Glutamatergic neuron (in vitro differentiated cells): ENCODE results near the gene SELENOI. TPM values are rescaled to one million over a fixed set of nuclear protein-coding genes. Genes with fewer than 3 reads are reported as not detected.

ENCODE experiments used
- DNase-seq: peaks from one replicate; pipeline ENCODE4 v3.0.0; 2022
- H3K27ac Mint-ChIP-seq: one replicate; pipeline ENCODE4 v1.8.0; 2020; ENCODE audit warnings: mild to moderate bottlenecking, mixed read lengths, inconsistent platforms; ENCODE audit not compliant: unreplicated experiment
- H3K27me3 Mint-ChIP-seq: one replicate; pipeline ENCODE4 v1.8.0; 2020; ENCODE audit warnings: mild to moderate bottlenecking, moderate library complexity, mixed read lengths, inconsistent platforms; ENCODE audit not compliant: unreplicated experiment
- H3K36me3 Mint-ChIP-seq: one replicate; pipeline ENCODE4 v1.8.0; 2020; ENCODE audit warnings: mild to moderate bottlenecking, mixed read lengths, inconsistent platforms; ENCODE audit not compliant: unreplicated experiment
- H3K4me1 Mint-ChIP-seq: one replicate; pipeline ENCODE4 v1.8.0; 2020; ENCODE audit warnings: mild to moderate bottlenecking, low read depth, mixed read lengths, inconsistent platforms; ENCODE audit not compliant: unreplicated experiment
- H3K4me3 Mint-ChIP-seq: one replicate; pipeline ENCODE4 v1.8.0; 2020; ENCODE audit warnings: mild to moderate bottlenecking, mixed read lengths, inconsistent platforms; ENCODE audit not compliant: unreplicated experiment
- H3K9me3 Mint-ChIP-seq: one replicate; pipeline ENCODE4 v1.8.0; 2020; ENCODE audit warnings: mild to moderate bottlenecking, moderate library complexity, mixed read lengths, inconsistent platforms; ENCODE audit not compliant: unreplicated experiment
- total RNA-seq: library from RNA; stranded (reverse); fragmentation: NEBNext Ultra II Directional; extraction: Animal tissue kit (Norgen Biotek cat#: 25700); gene quantifications from one replicate; pipeline ENCODE4 v1.2.1, GENCODE V29; 2021; ENCODE audit not compliant: unreplicated experiment
- TF ChIP-seq, protein P1 (sequence below): fragments of 200-600 bp; sonication (generic); IDR thresholded peaks from one replicate; pipeline ENCODE4 v1.5.0; 2021; ENCODE audit not compliant: partially characterized antibody, unreplicated experiment

Gene SELENOI
- total RNA-seq, 1 donor from 2014 or later = 61.2 TPM

DNA sequence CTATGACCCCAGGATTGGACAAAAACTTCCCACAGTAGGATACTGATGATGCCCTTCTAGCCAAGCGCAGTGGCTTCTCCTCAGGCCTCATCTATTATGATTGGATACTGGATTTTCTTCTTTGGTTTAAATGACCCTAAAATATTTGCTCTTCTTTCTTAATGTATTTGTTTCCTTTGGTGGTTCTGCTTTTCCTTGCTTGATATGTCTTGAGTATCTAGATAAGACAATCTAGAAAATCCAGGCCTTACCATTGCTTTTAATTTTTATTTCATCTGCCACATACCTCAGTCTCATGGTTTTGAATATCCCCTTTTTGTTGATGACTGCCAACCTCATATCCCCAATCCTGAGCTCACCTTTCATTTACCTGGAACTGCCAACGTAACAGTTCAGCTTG is 96.4 kb downstream of the SELENOI start:
- no peak for DNase-seq
- Mint-ChIP-seq H3K27me3 (no peaks in the 10 kb centered on the region), H3K4me3 (no peak overlapping the region), H3K9me3 (no peaks in the 10 kb centered on the region), H3K4me1 (no peaks in the 10 kb centered on the region), H3K27ac (no peak overlapping the region), H3K36me3 (no peaks in the 10 kb centered on the region)
- TF ChIP-seq, protein P1, sequence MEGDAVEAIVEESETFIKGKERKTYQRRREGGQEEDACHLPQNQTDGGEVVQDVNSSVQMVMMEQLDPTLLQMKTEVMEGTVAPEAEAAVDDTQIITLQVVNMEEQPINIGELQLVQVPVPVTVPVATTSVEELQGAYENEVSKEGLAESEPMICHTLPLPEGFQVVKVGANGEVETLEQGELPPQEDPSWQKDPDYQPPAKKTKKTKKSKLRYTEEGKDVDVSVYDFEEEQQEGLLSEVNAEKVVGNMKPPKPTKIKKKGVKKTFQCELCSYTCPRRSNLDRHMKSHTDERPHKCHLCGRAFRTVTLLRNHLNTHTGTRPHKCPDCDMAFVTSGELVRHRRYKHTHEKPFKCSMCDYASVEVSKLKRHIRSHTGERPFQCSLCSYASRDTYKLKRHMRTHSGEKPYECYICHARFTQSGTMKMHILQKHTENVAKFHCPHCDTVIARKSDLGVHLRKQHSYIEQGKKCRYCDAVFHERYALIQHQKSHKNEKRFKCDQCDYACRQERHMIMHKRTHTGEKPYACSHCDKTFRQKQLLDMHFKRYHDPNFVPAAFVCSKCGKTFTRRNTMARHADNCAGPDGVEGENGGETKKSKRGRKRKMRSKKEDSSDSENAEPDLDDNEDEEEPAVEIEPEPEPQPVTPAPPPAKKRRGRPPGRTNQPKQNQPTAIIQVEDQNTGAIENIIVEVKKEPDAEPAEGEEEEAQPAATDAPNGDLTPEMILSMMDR = no peak

GRCh38 chr2:26442707-26443106 is 96.8 kb downstream of the SELENOI start:
- Mint-ChIP-seq H3K4me3 (no peak overlapping the region), H3K9me3 (no peaks in the 10 kb centered on the region)

GRCh38 chr2:26444236-26444635 is 98.3 kb downstream of the SELENOI start:
- Mint-ChIP-seq H3K27me3 (no peaks in the 10 kb centered on the region), H3K27ac (no peak overlapping the region), H3K36me3 (no peaks in the 10 kb centered on the region), H3K4me1 (no peaks in the 10 kb centered on the region), H3K9me3 (no peaks in the 10 kb centered on the region), H3K4me3 (no peak overlapping the region)
- DNase-seq = no peak
- TF ChIP-seq, protein P1 = no peak

More at GRCh38 chr2:26442707-26443106, 96.8 kb downstream of the SELENOI start:
- no peak for DNase-seq
- H3K36me3 Mint-ChIP-seq = no peaks in the 10 kb centered on the region
- TF ChIP-seq, protein P1 = no peak
- no peak overlapping the region for H3K27ac Mint-ChIP-seq
- H3K4me1 Mint-ChIP-seq = no peaks in the 10 kb centered on the region
- H3K27me3 Mint-ChIP-seq = no peaks in the 10 kb centered on the region

Other genes starting within 250 kb of the SELENOI start
- gene GAREM2, start 173.1 kb upstream of the SELENOI start, total RNA-seq = 49.3 TPM
- gene HADHA, start 101.5 kb upstream of the SELENOI start, total RNA-seq = 89.8 TPM
- 30.5 TPM for gene HADHB, start 101.2 kb upstream of the SELENOI start, total RNA-seq
- gene ADGRF3, start 646 bp downstream of the SELENOI start, total RNA-seq = 0.54 TPM
- 2.3 TPM for gene DRC1, start 55.8 kb downstream of the SELENOI start, total RNA-seq
- 0.47 TPM for gene OTOF, start 132.0 kb downstream of the SELENOI start, total RNA-seq